Measurements from ENCODE around the gene SPDYE2.
"Not testable (repeated sequence)": the region's sequence is repeated elsewhere in the genome, so short reads cannot be mapped to it uniquely, and the experiment has no call there.

The SPDYE2 gene

GRCh38 chr7:102583495-102583894, 32.5 kb downstream of the SPDYE2 start:
- not testable (repeated sequence) for H3K4me1 ChIP-seq (ENCODE audit: control insufficient read depth in 1 of 2, insufficient read depth in 2 of 2, low read length in 2 of 2); H3K9ac ChIP-seq (ENCODE audit: low read length); H3K79me1 ChIP-seq (ENCODE audit: low read length); H3K4me2 ChIP-seq (ENCODE audit: low read length); H3K23ac ChIP-seq (ENCODE audit: low read length); H2BK5ac ChIP-seq (ENCODE audit: low read depth, low read length, poor library complexity); H2AK5ac ChIP-seq (ENCODE audit: low read length); H3K27ac ChIP-seq (ENCODE audit: low read depth, low read length); DNase-seq; H3K4me3 ChIP-seq (ENCODE audit: low read depth, low read length); H2BK12ac ChIP-seq (ENCODE audit: low read length); H2AFZ ChIP-seq (ENCODE audit: insufficient read depth, low read length, poor library complexity); H3K36me3 ChIP-seq (ENCODE audit: control insufficient read depth in 1 of 2, insufficient read depth in 2 of 2, low read length in 2 of 2); H4K91ac ChIP-seq (ENCODE audit: low read depth, low read length); H4K8ac ChIP-seq (ENCODE audit: low read depth, low read length); H3K4ac ChIP-seq (ENCODE audit: low read depth, low read length); H3K18ac ChIP-seq (ENCODE audit: low read length); H3K14ac ChIP-seq (ENCODE audit: low read length); H4K12ac ChIP-seq (ENCODE audit: low read depth, low read length); H3K79me2 ChIP-seq (ENCODE audit: control insufficient read depth, insufficient read depth, low read length, poor library complexity); H2BK120ac ChIP-seq (ENCODE audit: insufficient read depth, low read length, poor library complexity); H3K27me3 ChIP-seq (ENCODE audit: insufficient read depth, low read length); H3K9me3 ChIP-seq (ENCODE audit: insufficient read depth, low read depth, low read length)
- no CpG with 5 or more reads among the region's 5 CpGs for WGBS (ENCODE audit: extremely low coverage, insufficient coverage, insufficient read length)

GRCh38 chr7:102589857-102590256, 38.8 kb downstream of the SPDYE2 start:
- not testable (repeated sequence) for H3K4ac ChIP-seq (ENCODE audit: low read depth, low read length); H3K27ac ChIP-seq (ENCODE audit: low read depth, low read length); H3K23ac ChIP-seq (ENCODE audit: low read length); H2AFZ ChIP-seq (ENCODE audit: insufficient read depth, low read length, poor library complexity); H4K8ac ChIP-seq (ENCODE audit: low read depth, low read length); DNase-seq; H3K18ac ChIP-seq (ENCODE audit: low read length); H3K9me3 ChIP-seq (ENCODE audit: insufficient read depth, low read depth, low read length); H3K4me2 ChIP-seq (ENCODE audit: low read length); H3K14ac ChIP-seq (ENCODE audit: low read length); H3K36me3 ChIP-seq (ENCODE audit: control insufficient read depth in 1 of 2, insufficient read depth in 2 of 2, low read length in 2 of 2); H3K27me3 ChIP-seq (ENCODE audit: insufficient read depth, low read length); H3K4me3 ChIP-seq (ENCODE audit: low read depth, low read length); H3K4me1 ChIP-seq (ENCODE audit: control insufficient read depth in 1 of 2, insufficient read depth in 2 of 2, low read length in 2 of 2); H3K79me2 ChIP-seq (ENCODE audit: control insufficient read depth, insufficient read depth, low read length, poor library complexity); H2BK120ac ChIP-seq (ENCODE audit: insufficient read depth, low read length, poor library complexity); H3K9ac ChIP-seq (ENCODE audit: low read length); H2BK12ac ChIP-seq (ENCODE audit: low read length); H2AK5ac ChIP-seq (ENCODE audit: low read length); H4K12ac ChIP-seq (ENCODE audit: low read depth, low read length); H3K79me1 ChIP-seq (ENCODE audit: low read length); H4K91ac ChIP-seq (ENCODE audit: low read depth, low read length); H2BK5ac ChIP-seq (ENCODE audit: low read depth, low read length, poor library complexity)
- no CpG with 5 or more reads among the region's 9 CpGs for WGBS (ENCODE audit: extremely low coverage, insufficient coverage, insufficient read length)

GRCh38 chr7:102592477-102593019, 41.5 kb downstream of the SPDYE2 start:
- H3K4ac ChIP-seq (ENCODE audit: low read depth, low read length); H3K79me1 ChIP-seq (ENCODE audit: low read length): not testable (repeated sequence)
- WGBS (ENCODE audit: extremely low coverage, insufficient coverage, insufficient read length) = no CpG with 5 or more reads among the region's 26 CpGs

GRCh38 chr7:102593637-102594334, 42.8 kb downstream of the SPDYE2 start:
- H3K9me3 ChIP-seq (ENCODE audit: insufficient read depth, low read depth, low read length); H3K79me2 ChIP-seq (ENCODE audit: control insufficient read depth, insufficient read depth, low read length, poor library complexity); H3K14ac ChIP-seq (ENCODE audit: low read length); H3K4me2 ChIP-seq (ENCODE audit: low read length); DNase-seq; H3K79me1 ChIP-seq (ENCODE audit: low read length); H4K12ac ChIP-seq (ENCODE audit: low read depth, low read length); H2AK5ac ChIP-seq (ENCODE audit: low read length); H4K91ac ChIP-seq (ENCODE audit: low read depth, low read length); H4K8ac ChIP-seq (ENCODE audit: low read depth, low read length); H3K9ac ChIP-seq (ENCODE audit: low read length); H3K27ac ChIP-seq (ENCODE audit: low read depth, low read length); H3K27me3 ChIP-seq (ENCODE audit: insufficient read depth, low read length); H2BK120ac ChIP-seq (ENCODE audit: insufficient read depth, low read length, poor library complexity); H3K36me3 ChIP-seq (ENCODE audit: control insufficient read depth in 1 of 2, insufficient read depth in 2 of 2, low read length in 2 of 2); H3K4ac ChIP-seq (ENCODE audit: low read depth, low read length); H2BK5ac ChIP-seq (ENCODE audit: low read depth, low read length, poor library complexity); H2AFZ ChIP-seq (ENCODE audit: insufficient read depth, low read length, poor library complexity); H3K18ac ChIP-seq (ENCODE audit: low read length); H3K4me3 ChIP-seq (ENCODE audit: low read depth, low read length); H2BK12ac ChIP-seq (ENCODE audit: low read length); H3K4me1 ChIP-seq (ENCODE audit: control insufficient read depth in 1 of 2, insufficient read depth in 2 of 2, low read length in 2 of 2); H3K23ac ChIP-seq (ENCODE audit: low read length): not testable (repeated sequence)
- WGBS (ENCODE audit: extremely low coverage, insufficient coverage, insufficient read length) = no CpG with 5 or more reads among the region's 68 CpGs

More at GRCh38 chr7:102592477-102593019, 41.5 kb downstream of the SPDYE2 start:
- not testable (repeated sequence) for H3K18ac ChIP-seq (ENCODE audit: low read length); H3K9me3 ChIP-seq (ENCODE audit: insufficient read depth, low read depth, low read length); H3K79me2 ChIP-seq (ENCODE audit: control insufficient read depth, insufficient read depth, low read length, poor library complexity); H3K14ac ChIP-seq (ENCODE audit: low read length); DNase-seq; H3K4me1 ChIP-seq (ENCODE audit: control insufficient read depth in 1 of 2, insufficient read depth in 2 of 2, low read length in 2 of 2); H2BK5ac ChIP-seq (ENCODE audit: low read depth, low read length, poor library complexity); H2BK120ac ChIP-seq (ENCODE audit: insufficient read depth, low read length, poor library complexity); H2AK5ac ChIP-seq (ENCODE audit: low read length); H3K23ac ChIP-seq (ENCODE audit: low read length); H3K27ac ChIP-seq (ENCODE audit: low read depth, low read length); H3K4me2 ChIP-seq (ENCODE audit: low read length); H3K36me3 ChIP-seq (ENCODE audit: control insufficient read depth in 1 of 2, insufficient read depth in 2 of 2, low read length in 2 of 2); H2BK12ac ChIP-seq (ENCODE audit: low read length); H4K91ac ChIP-seq (ENCODE audit: low read depth, low read length); H4K8ac ChIP-seq (ENCODE audit: low read depth, low read length); H3K9ac ChIP-seq (ENCODE audit: low read length); H2AFZ ChIP-seq (ENCODE audit: insufficient read depth, low read length, poor library complexity); H3K27me3 ChIP-seq (ENCODE audit: insufficient read depth, low read length); H3K4me3 ChIP-seq (ENCODE audit: low read depth, low read length); H4K12ac ChIP-seq (ENCODE audit: low read depth, low read length)

Measured in trophoblast cell (in vitro differentiated cells and primary cell).